Hepatocyte (in vitro differentiated cells): ENCODE data around the gene FLYWCH1.

Source experiments
- EZH2 ChIP-seq: fragments of 200-600 bp; sonication (generic); IDR thresholded peaks from 2 replicates; pipeline ENCODE4 v1.6.1; 2016; ENCODE audit warnings: antibody characterized with exemption, mild to moderate bottlenecking, borderline replicate concordance
- EZH2phosphoT487 ChIP-seq: fragments of 200-600 bp; sonication (generic); IDR thresholded peaks from one replicate; pipeline ENCODE4 v1.6.1; 2018; ENCODE audit warnings: antibody characterized with exemption, mild to moderate bottlenecking, low read depth, moderate library complexity; ENCODE audit not compliant: unreplicated experiment, severe bottlenecking
- TF ChIP-seq, protein P1 (sequence below): fragments of 200-600 bp; sonication (generic); IDR thresholded peaks from 2 replicates; pipeline ENCODE4 v1.5.1; 2016; ENCODE audit warnings: antibody characterized with exemption, mild to moderate bottlenecking; ENCODE audit not compliant: poor library complexity

DNA sequence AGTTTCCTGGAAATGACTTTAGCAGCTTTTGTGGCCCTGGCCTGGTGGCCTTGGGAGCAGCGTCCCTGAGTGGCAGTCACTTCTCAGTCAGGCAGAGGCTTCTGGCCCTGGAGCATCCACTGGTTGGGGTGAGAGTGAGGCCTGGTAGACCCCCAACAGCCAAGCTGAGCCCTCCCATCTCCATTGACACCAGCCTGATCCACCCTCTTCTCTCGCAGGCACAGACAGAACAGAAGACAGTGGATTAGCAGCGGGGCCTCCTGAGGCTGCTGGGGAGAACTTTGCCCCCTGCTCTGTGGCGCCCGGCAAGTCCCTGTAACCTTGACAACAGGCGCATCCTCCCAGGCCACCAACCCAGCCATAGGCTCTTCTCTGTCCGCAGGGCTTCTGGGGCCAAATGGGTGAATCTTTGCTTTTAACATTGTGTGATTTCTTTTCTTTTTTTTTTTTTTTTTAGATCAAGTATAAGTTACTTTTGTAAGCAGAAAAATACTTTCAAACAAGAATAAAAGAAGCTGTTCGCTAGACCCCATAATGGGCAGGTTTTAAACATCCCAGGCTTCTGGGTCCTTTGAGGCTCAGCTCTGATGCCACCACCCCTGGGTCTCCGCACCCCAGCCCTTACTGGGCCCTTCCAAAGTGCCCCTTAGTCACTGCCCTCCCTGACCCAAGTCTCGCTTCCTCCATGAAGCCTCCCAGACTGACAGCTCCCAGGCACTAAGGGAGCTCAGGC, 12.7 kb upstream of the FLYWCH1 start:
- TF ChIP-seq, protein P1, sequence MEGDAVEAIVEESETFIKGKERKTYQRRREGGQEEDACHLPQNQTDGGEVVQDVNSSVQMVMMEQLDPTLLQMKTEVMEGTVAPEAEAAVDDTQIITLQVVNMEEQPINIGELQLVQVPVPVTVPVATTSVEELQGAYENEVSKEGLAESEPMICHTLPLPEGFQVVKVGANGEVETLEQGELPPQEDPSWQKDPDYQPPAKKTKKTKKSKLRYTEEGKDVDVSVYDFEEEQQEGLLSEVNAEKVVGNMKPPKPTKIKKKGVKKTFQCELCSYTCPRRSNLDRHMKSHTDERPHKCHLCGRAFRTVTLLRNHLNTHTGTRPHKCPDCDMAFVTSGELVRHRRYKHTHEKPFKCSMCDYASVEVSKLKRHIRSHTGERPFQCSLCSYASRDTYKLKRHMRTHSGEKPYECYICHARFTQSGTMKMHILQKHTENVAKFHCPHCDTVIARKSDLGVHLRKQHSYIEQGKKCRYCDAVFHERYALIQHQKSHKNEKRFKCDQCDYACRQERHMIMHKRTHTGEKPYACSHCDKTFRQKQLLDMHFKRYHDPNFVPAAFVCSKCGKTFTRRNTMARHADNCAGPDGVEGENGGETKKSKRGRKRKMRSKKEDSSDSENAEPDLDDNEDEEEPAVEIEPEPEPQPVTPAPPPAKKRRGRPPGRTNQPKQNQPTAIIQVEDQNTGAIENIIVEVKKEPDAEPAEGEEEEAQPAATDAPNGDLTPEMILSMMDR = no peak
- TF ChIP-seq EZH2 (no peak), EZH2phosphoT487 (no peak)
